Measurements from ENCODE around the gene SERPINA12. TPM values are rescaled to one million over a fixed set of nuclear protein-coding genes. Genes with fewer than 3 reads are reported as not detected.
A peak's percentile ranks its signal among the peaks of the same experiment; 100 is the strongest.

SERPINA12 gene
- total and polyA plus RNA-seq, 2 experiments from 2014 or later = not detected

- Histone ChIP-seq H3K27me3 (ENCODE audit: insufficient read depth) (no peaks in the 10 kb centered on the region), H3K36me3 (ENCODE audit: insufficient read depth) (no peaks in the 10 kb centered on the region), H4K20me1 (replicated peaks; ENCODE audit: insufficient read depth) (no peaks in the 10 kb centered on the region), H3K9me2 (ENCODE audit: insufficient read depth) (no peaks in the 10 kb centered on the region), H3K27ac (ENCODE audit: low read depth) (no peak overlapping the region), H3K4me2 (no peak overlapping the region), H3K4me1 (ENCODE audit: insufficient read depth) (peaks cover 7% of the 10 kb centered on the region; the same call in 1 of the 2 replicates), H3K4me3 (no peak overlapping the region), H2AFZ (peak overlapping the region; percentile 80), H3K79me2 (replicated peaks; ENCODE audit: insufficient read depth) (no peaks in the 10 kb centered on the region), H3F3A (replicated peaks; ENCODE audit: low read depth) (no peaks in the 10 kb centered on the region)
- Mint-ChIP-seq H3K27me3 (ENCODE audit: insufficient read depth, low read depth, poor library complexity) (peaks cover 11% of the 10 kb centered on the region), H3K36me3 (ENCODE audit: low read depth) (no peaks in the 10 kb centered on the region), H3K27ac (no peak overlapping the region), H3K4me3 (no peak overlapping the region), H3K9me3 (no peaks in the 10 kb centered on the region; the same call in 2 of the 3 replicates), H3K4me1 (peaks cover 10% of the 10 kb centered on the region)
- TF ChIP-seq JUNB (IDR thresholded peaks at IDR 0.05; ENCODE audit: unreplicated experiment) = no peak
- TF ChIP-seq, protein P1, sequence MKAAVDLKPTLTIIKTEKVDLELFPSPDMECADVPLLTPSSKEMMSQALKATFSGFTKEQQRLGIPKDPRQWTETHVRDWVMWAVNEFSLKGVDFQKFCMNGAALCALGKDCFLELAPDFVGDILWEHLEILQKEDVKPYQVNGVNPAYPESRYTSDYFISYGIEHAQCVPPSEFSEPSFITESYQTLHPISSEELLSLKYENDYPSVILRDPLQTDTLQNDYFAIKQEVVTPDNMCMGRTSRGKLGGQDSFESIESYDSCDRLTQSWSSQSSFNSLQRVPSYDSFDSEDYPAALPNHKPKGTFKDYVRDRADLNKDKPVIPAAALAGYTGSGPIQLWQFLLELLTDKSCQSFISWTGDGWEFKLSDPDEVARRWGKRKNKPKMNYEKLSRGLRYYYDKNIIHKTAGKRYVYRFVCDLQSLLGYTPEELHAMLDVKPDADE (IDR thresholded peaks at IDR 0.05) = no peak
- ATAC-seq (no peak), DNase-seq (ENCODE audit: low spot score) (no peak)
Observed at GRCh38 chr14:94548131-94548998, 39.1 kb upstream of the SERPINA12 start.

DNA sequence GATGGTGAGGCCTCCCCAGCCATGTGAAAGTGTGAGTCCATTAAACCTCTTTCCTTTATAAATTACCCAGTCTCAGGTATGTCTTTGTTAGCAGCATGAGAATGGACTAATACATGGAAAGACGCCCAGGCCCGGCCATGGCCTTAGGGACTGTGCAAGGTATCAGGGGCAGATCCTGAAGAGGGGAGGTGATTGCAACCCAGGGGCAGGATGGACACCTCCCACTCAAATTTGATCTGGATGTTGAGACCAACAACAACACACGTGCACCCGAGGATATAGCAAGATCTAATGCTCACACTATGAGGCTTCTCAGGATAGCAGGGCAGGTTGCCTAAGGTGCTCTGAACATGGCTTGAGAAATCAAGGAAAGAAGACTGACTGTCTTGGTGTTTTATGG lies 38.5 kb upstream of the SERPINA12 start:
- ATAC-seq = no peak
- Histone ChIP-seq H3K27me3 (ENCODE audit: insufficient read depth) (no peaks in the 10 kb centered on the region), H2AFZ (no peak overlapping the region), H3K36me3 (ENCODE audit: insufficient read depth) (no peaks in the 10 kb centered on the region), H4K20me1 (replicated peaks; ENCODE audit: insufficient read depth) (no peaks in the 10 kb centered on the region), H3K79me2 (replicated peaks; ENCODE audit: insufficient read depth) (no peaks in the 10 kb centered on the region), H3K27ac (ENCODE audit: low read depth) (no peak overlapping the region), H3K9me2 (ENCODE audit: insufficient read depth) (no peaks in the 10 kb centered on the region), H3F3A (replicated peaks; ENCODE audit: low read depth) (no peaks in the 10 kb centered on the region), H3K4me2 (no peak overlapping the region), H3K4me3 (no peak overlapping the region), H3K4me1 (ENCODE audit: insufficient read depth) (peaks cover 7% of the 10 kb centered on the region; the same call in 1 of the 2 replicates)
- Mint-ChIP-seq H3K27ac (no peak overlapping the region), H3K36me3 (ENCODE audit: low read depth) (no peaks in the 10 kb centered on the region), H3K4me1 (peaks cover 10% of the 10 kb centered on the region), H3K4me3 (no peak overlapping the region), H3K9me3 (no peaks in the 10 kb centered on the region), H3K27me3 (ENCODE audit: insufficient read depth, low read depth, poor library complexity) (peaks cover 11% of the 10 kb centered on the region)
- no peak for DNase-seq (ENCODE audit: low spot score)
- TF ChIP-seq EZH2phosphoT487 (IDR thresholded peaks at IDR 0.05; ENCODE audit: unreplicated experiment) = no peak
- no peak for TF ChIP-seq EZH2 (IDR thresholded peaks at IDR 0.05; ENCODE audit: low read depth, unreplicated experiment)
- no peak for TF ChIP-seq ZNF331 (CRISPR knock-in tag; IDR thresholded peaks at IDR 0.05; ENCODE audit: low read depth)
- TF ChIP-seq, protein P2, sequence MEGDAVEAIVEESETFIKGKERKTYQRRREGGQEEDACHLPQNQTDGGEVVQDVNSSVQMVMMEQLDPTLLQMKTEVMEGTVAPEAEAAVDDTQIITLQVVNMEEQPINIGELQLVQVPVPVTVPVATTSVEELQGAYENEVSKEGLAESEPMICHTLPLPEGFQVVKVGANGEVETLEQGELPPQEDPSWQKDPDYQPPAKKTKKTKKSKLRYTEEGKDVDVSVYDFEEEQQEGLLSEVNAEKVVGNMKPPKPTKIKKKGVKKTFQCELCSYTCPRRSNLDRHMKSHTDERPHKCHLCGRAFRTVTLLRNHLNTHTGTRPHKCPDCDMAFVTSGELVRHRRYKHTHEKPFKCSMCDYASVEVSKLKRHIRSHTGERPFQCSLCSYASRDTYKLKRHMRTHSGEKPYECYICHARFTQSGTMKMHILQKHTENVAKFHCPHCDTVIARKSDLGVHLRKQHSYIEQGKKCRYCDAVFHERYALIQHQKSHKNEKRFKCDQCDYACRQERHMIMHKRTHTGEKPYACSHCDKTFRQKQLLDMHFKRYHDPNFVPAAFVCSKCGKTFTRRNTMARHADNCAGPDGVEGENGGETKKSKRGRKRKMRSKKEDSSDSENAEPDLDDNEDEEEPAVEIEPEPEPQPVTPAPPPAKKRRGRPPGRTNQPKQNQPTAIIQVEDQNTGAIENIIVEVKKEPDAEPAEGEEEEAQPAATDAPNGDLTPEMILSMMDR (conservative IDR thresholded peaks at IDR 0.05; ENCODE audit: low read depth in 2 of 2) = no peak
- TF ChIP-seq, protein P3, sequence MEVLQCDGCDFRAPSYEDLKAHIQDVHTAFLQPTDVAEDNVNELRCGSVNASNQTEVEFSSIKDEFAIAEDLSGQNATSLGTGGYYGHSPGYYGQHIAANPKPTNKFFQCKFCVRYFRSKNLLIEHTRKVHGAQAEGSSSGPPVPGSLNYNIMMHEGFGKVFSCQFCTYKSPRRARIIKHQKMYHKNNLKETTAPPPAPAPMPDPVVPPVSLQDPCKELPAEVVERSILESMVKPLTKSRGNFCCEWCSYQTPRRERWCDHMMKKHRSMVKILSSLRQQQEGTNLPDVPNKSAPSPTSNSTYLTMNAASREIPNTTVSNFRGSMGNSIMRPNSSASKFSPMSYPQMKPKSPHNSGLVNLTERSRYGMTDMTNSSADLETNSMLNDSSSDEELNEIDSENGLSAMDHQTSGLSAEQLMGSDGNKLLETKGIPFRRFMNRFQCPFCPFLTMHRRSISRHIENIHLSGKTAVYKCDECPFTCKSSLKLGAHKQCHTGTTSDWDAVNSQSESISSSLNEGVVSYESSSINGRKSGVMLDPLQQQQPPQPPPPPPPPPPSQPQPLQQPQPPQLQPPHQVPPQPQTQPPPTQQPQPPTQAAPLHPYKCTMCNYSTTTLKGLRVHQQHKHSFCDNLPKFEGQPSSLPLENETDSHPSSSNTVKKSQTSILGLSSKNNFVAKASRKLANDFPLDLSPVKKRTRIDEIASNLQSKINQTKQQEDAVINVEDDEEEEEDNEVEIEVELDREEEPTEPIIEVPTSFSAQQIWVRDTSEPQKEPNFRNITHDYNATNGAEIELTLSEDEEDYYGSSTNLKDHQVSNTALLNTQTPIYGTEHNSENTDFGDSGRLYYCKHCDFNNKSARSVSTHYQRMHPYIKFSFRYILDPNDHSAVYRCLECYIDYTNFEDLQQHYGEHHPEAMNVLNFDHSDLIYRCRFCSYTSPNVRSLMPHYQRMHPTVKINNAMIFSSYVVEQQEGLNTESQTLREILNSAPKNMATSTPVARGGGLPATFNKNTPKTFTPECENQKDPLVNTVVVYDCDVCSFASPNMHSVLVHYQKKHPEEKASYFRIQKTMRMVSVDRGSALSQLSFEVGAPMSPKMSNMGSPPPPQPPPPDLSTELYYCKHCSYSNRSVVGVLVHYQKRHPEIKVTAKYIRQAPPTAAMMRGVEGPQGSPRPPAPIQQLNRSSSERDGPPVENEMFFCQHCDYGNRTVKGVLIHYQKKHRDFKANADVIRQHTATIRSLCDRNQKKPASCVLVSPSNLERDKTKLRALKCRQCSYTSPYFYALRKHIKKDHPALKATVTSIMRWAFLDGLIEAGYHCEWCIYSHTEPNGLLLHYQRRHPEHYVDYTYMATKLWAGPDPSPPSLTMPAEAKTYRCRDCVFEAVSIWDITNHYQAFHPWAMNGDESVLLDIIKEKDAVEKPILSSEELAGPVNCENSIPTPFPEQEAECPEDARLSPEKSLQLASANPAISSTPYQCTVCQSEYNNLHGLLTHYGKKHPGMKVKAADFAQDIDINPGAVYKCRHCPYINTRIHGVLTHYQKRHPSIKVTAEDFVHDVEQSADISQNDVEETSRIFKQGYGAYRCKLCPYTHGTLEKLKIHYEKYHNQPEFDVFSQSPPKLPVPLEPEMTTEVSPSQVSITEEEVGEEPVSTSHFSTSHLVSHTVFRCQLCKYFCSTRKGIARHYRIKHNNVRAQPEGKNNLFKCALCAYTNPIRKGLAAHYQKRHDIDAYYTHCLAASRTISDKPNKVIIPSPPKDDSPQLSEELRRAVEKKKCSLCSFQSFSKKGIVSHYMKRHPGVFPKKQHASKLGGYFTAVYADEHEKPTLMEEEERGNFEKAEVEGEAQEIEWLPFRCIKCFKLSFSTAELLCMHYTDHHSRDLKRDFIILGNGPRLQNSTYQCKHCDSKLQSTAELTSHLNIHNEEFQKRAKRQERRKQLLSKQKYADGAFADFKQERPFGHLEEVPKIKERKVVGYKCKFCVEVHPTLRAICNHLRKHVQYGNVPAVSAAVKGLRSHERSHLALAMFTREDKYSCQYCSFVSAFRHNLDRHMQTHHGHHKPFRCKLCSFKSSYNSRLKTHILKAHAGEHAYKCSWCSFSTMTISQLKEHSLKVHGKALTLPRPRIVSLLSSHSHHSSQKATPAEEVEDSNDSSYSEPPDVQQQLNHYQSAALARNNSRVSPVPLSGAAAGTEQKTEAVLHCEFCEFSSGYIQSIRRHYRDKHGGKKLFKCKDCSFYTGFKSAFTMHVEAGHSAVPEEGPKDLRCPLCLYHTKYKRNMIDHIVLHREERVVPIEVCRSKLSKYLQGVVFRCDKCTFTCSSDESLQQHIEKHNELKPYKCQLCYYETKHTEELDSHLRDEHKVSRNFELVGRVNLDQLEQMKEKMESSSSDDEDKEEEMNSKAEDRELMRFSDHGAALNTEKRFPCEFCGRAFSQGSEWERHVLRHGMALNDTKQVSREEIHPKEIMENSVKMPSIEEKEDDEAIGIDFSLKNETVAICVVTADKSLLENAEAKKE (CRISPR knock-in tag; IDR thresholded peaks at IDR 0.05) = no peak
- TF ChIP-seq CREB1 (CRISPR knock-in tag; IDR thresholded peaks at IDR 0.05; ENCODE audit: low read depth) = no peak
